ENCODE measurements around the gene RPL22. TPM values are rescaled to one million over a fixed set of nuclear protein-coding genes. Genes with fewer than 3 reads are reported as not detected.

RPL22 gene
- total and polyA plus RNA-seq, 4 donors: 186 to 985 (median 248) TPM

- H3K4me1 ChIP-seq (ENCODE audit: control insufficient read depth in 5 of 5, insufficient read depth in 5 of 5, low read length in 5 of 5): no peaks in the 10 kb centered on the region
- TF ChIP-seq CTCF (IDR thresholded peaks at IDR 0.05; ENCODE audit: control extremely low read depth, extremely low read depth): no peak
- no peak for ATAC-seq (ENCODE audit: insufficient read depth, low FRiP score)
- no peak overlapping the region for H3K27ac ChIP-seq (ENCODE audit: low read depth in 1 of 2, low read length in 1 of 2)
- no peaks in the 10 kb centered on the region for H3K36me3 ChIP-seq (ENCODE audit: control insufficient read depth in 4 of 4, insufficient read depth in 4 of 4, low read length in 4 of 4)
- H3K9ac ChIP-seq (ENCODE audit: insufficient read depth in 1 of 2, low read length in 2 of 2): no peak overlapping the region
- no peaks in the 10 kb centered on the region for H3K9me3 ChIP-seq (ENCODE audit: control insufficient read depth in 4 of 4, insufficient read depth in 3 of 4, low read length in 3 of 4)
- WGBS, 2 donors: 83 to 88% methylated on average over 2 of the region's 2 CpGs
- H3K4me3 ChIP-seq: no peak overlapping the region
- DNase-seq: no peak
- H3K27me3 ChIP-seq (ENCODE audit: control insufficient read depth in 3 of 3, insufficient read depth in 3 of 3, low read length in 2 of 3): peaks cover 0 to 7% (median 0%) of the 10 kb centered on the region in 3 donors
Observed at GRCh38 chr1:6140413-6140812, 59.0 kb downstream of the RPL22 start.

- no peak for TF ChIP-seq CTCF (IDR thresholded peaks at IDR 0.05; ENCODE audit: control extremely low read depth, extremely low read depth)
- Histone ChIP-seq H3K27me3 (ENCODE audit: control insufficient read depth in 3 of 3, insufficient read depth in 3 of 3, low read length in 2 of 3) (peaks cover 0 to 4% (median 0%) of the 10 kb centered on the region in 3 donors), H3K36me3 (ENCODE audit: control insufficient read depth in 4 of 4, insufficient read depth in 4 of 4, low read length in 4 of 4) (no peaks in the 10 kb centered on the region), H3K9ac (ENCODE audit: insufficient read depth in 1 of 2, low read length in 2 of 2) (no peak overlapping the region), H3K4me3 (no peak overlapping the region), H3K9me3 (ENCODE audit: control insufficient read depth in 4 of 4, insufficient read depth in 3 of 4, low read length in 3 of 4) (no peaks in the 10 kb centered on the region), H3K27ac (ENCODE audit: low read depth in 1 of 2, low read length in 1 of 2) (no peak overlapping the region), H3K4me1 (ENCODE audit: control insufficient read depth in 5 of 5, insufficient read depth in 5 of 5, low read length in 5 of 5) (no peaks in the 10 kb centered on the region)
- ATAC-seq (ENCODE audit: insufficient read depth, low FRiP score): no peak
- no peak for DNase-seq
- 71 to 84% methylated on average over 5 of the region's 5 CpGs for WGBS, 2 donors
Observed at GRCh38 chr1:6137758-6138157, 61.6 kb downstream of the RPL22 start.

GRCh38 chr1:6136516-6137220 is 62.7 kb downstream of the RPL22 start:
- H3K9ac ChIP-seq (ENCODE audit: insufficient read depth in 1 of 2, low read length in 2 of 2): no peak overlapping the region
- H3K27ac ChIP-seq (ENCODE audit: low read depth in 1 of 2, low read length in 1 of 2): no peak overlapping the region
- H3K4me3 ChIP-seq: no peak overlapping the region
- no peaks in the 10 kb centered on the region for H3K36me3 ChIP-seq (ENCODE audit: control insufficient read depth in 4 of 4, insufficient read depth in 4 of 4, low read length in 4 of 4)
- WGBS, 2 donors: 86 to 87% methylated on average over 16 of the region's 16 CpGs
- ATAC-seq (ENCODE audit: insufficient read depth, low FRiP score): no peak
- H3K4me1 ChIP-seq (ENCODE audit: control insufficient read depth in 5 of 5, insufficient read depth in 5 of 5, low read length in 5 of 5): no peaks in the 10 kb centered on the region
- H3K9me3 ChIP-seq (ENCODE audit: control insufficient read depth in 4 of 4, insufficient read depth in 3 of 4, low read length in 3 of 4): peaks cover 0 to 3% (median 0%) of the 10 kb centered on the region in 4 donors
- TF ChIP-seq CTCF (IDR thresholded peaks at IDR 0.05; ENCODE audit: control extremely low read depth, extremely low read depth): no peak
- no peak for DNase-seq
- H3K27me3 ChIP-seq (ENCODE audit: control insufficient read depth in 3 of 3, insufficient read depth in 3 of 3, low read length in 2 of 3): peaks cover 0 to 4% (median 0%) of the 10 kb centered on the region in 3 donors

Other genes with a start within 250 kb of the RPL22 start
- 10 to 100 TPM; 15.7 to 23.3 TPM for gene NPHP4, start 207.2 kb downstream of the RPL22 start, total RNA-seq
- 1 to 10 TPM; 6.0 to 6.6 TPM for gene NPHP4, start 207.2 kb downstream of the RPL22 start, polyA plus RNA-seq
- gene KCNAB2, start 153.7 kb downstream of the RPL22 start, total RNA-seq: 10 to 100 TPM; 13.7 to 86.4 TPM
- 10 to 100 TPM; 24.1 to 66.9 TPM for gene KCNAB2, start 153.7 kb downstream of the RPL22 start, polyA plus RNA-seq
- gene CHD5, start 19.3 kb downstream of the RPL22 start, total RNA-seq: under 1 TPM; 0.48 to 0.55 TPM
- gene CHD5, start 19.3 kb downstream of the RPL22 start, polyA plus RNA-seq: under 1 TPM; 0.10 to 0.14 TPM
- gene RNF207, start 6.5 kb upstream of the RPL22 start, total RNA-seq: 10 to 100 TPM; 11.1 to 14.4 TPM
- gene RNF207, start 6.5 kb upstream of the RPL22 start, polyA plus RNA-seq: 10 to 100 TPM in 1 of 2 donors, 1 to 10 TPM in 1; 8.0 to 13.5 TPM
- gene ICMT, start 36.4 kb upstream of the RPL22 start, total RNA-seq: 10 to 100 TPM; 30.2 to 68.5 TPM
- gene ICMT, start 36.4 kb upstream of the RPL22 start, polyA plus RNA-seq: 10 to 100 TPM; 17.4 to 33.6 TPM
- gene HES3, start 44.6 kb upstream of the RPL22 start, total RNA-seq: not detected
- not detected for gene HES3, start 44.6 kb upstream of the RPL22 start, polyA plus RNA-seq
- 10 to 100 TPM in 1 of 2 donors, 1 to 10 TPM in 1; 8.0 to 17.0 TPM for gene GPR153, start 61.5 kb upstream of the RPL22 start, total RNA-seq
- gene GPR153, start 61.5 kb upstream of the RPL22 start, polyA plus RNA-seq: 1 to 10 TPM; 3.2 to 4.3 TPM
- gene ACOT7, start 194.2 kb upstream of the RPL22 start, total RNA-seq: 10 to 100 TPM in 1 of 2 donors, 1 to 10 TPM in 1; 8.8 to 37.4 TPM
- 10 to 100 TPM; 17.9 to 28.3 TPM for gene ACOT7, start 194.2 kb upstream of the RPL22 start, polyA plus RNA-seq
- gene HES2, start 220.3 kb upstream of the RPL22 start, total RNA-seq: 1 to 10 TPM in 1 of 2 donors, under 1 TPM in 1; 0.26 to 5.0 TPM
- gene HES2, start 220.3 kb upstream of the RPL22 start, polyA plus RNA-seq: 1 to 10 TPM in 1 of 2 donors, under 1 TPM in 1; 0.86 to 4.5 TPM
- 10 to 100 TPM; 11.2 to 20.8 TPM for gene ESPN, start 225.2 kb upstream of the RPL22 start, total RNA-seq
- 1 to 10 TPM; 2.1 to 3.6 TPM for gene ESPN, start 225.2 kb upstream of the RPL22 start, polyA plus RNA-seq